ENCODE data around the gene PPARD.

The PPARD gene

DNA sequence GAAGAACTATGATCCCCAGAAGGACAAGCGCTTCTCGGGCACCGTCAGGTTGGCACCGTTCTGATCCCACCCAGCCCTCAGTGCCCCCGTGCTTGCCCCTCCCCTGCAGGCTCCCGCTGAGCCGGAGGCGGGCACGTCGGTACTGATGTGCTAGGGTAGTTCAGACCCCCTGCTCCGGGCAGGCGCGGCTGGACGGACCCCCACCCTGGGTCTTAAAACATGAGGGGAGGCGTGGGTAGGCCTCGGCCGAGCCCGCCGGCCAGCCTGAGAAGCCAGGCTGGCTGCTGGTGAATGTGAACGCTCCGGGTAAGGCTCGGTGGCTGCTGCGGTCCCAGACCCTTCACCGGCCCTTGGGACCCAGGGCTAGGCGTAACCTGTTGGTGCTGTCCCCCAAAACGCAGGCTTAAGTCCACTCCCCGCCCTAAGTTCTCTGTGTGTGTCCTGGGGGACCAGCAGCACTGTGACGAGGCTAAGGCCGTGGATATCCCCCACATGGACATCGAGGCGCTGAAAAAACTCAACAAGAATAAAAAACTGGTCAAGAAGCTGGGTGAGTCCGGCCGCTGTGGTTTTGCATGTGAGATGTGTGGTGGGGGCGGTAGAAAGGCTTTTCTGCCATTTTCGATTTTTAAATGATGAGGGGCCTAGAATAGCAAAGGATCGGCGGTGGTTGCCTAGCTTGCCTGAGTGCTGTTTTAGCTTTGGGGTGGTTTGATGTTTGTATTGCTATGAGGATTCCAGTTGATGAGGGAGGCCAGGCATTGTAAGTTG is 126.8 kb downstream of the PPARD start:
- TF ChIP-seq, protein P1, sequence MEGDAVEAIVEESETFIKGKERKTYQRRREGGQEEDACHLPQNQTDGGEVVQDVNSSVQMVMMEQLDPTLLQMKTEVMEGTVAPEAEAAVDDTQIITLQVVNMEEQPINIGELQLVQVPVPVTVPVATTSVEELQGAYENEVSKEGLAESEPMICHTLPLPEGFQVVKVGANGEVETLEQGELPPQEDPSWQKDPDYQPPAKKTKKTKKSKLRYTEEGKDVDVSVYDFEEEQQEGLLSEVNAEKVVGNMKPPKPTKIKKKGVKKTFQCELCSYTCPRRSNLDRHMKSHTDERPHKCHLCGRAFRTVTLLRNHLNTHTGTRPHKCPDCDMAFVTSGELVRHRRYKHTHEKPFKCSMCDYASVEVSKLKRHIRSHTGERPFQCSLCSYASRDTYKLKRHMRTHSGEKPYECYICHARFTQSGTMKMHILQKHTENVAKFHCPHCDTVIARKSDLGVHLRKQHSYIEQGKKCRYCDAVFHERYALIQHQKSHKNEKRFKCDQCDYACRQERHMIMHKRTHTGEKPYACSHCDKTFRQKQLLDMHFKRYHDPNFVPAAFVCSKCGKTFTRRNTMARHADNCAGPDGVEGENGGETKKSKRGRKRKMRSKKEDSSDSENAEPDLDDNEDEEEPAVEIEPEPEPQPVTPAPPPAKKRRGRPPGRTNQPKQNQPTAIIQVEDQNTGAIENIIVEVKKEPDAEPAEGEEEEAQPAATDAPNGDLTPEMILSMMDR (IDR thresholded peaks at IDR 0.05): no peak
- peaks cover 11% of the 10 kb centered on the region for H3K27me3 Mint-ChIP-seq (ENCODE audit: low read depth, poor library complexity)
- H3K9me3 Mint-ChIP-seq: no peaks in the 10 kb centered on the region
- peaks cover 42% of the 10 kb centered on the region for H3K4me1 Mint-ChIP-seq
- peak overlapping the region; percentile 100 for H3K27ac Mint-ChIP-seq
- no peak for DNase-seq
- H3K36me3 Mint-ChIP-seq (ENCODE audit: low read depth): peaks cover 60% of the 10 kb centered on the region
- peak overlapping the region; percentile 95 for H3K4me3 Mint-ChIP-seq

GRCh38 chr6:35469751-35470662 is 127.6 kb downstream of the PPARD start:
- TF ChIP-seq, protein P1 (IDR thresholded peaks at IDR 0.05): no peak
- Mint-ChIP-seq H3K9me3 (no peaks in the 10 kb centered on the region), H3K4me3 (peak overlapping the region; percentile 95), H3K27ac (peak overlapping the region; percentile 100), H3K27me3 (ENCODE audit: low read depth, poor library complexity) (peaks cover 11% of the 10 kb centered on the region), H3K4me1 (peaks cover 42% of the 10 kb centered on the region), H3K36me3 (ENCODE audit: low read depth) (peaks cover 56% of the 10 kb centered on the region)
- DNase-seq: no peak

GRCh38 chr6:35470663-35471120 is 128.3 kb downstream of the PPARD start:
- Mint-ChIP-seq H3K36me3 (ENCODE audit: low read depth) (peaks cover 52% of the 10 kb centered on the region), H3K27ac (peak overlapping the region; percentile 100)

GRCh38 chr6:35471836-35472345 is 129.5 kb downstream of the PPARD start:
- peak overlapping the region; percentile 100 for H3K27ac Mint-ChIP-seq
- DNase-seq: no peak
- peaks cover 47% of the 10 kb centered on the region for H3K4me1 Mint-ChIP-seq
- H3K36me3 Mint-ChIP-seq (ENCODE audit: low read depth): peaks cover 50% of the 10 kb centered on the region
- no peak overlapping the region for H3K4me3 Mint-ChIP-seq
- H3K27me3 Mint-ChIP-seq (ENCODE audit: low read depth, poor library complexity): peaks cover 11% of the 10 kb centered on the region
- H3K9me3 Mint-ChIP-seq: no peaks in the 10 kb centered on the region
- TF ChIP-seq, protein P1 (IDR thresholded peaks at IDR 0.05): no peak

More at GRCh38 chr6:35470663-35471120, 128.3 kb downstream of the PPARD start:
- H3K4me1 Mint-ChIP-seq: peaks cover 44% of the 10 kb centered on the region
- TF ChIP-seq, protein P1 (IDR thresholded peaks at IDR 0.05): no peak
- peak overlapping the region; percentile 95 for H3K4me3 Mint-ChIP-seq
- DNase-seq: no peak
- H3K27me3 Mint-ChIP-seq (ENCODE audit: low read depth, poor library complexity): peaks cover 11% of the 10 kb centered on the region
- H3K9me3 Mint-ChIP-seq: no peaks in the 10 kb centered on the region

- no peak overlapping the region for H3K4me3 Mint-ChIP-seq
- DNase-seq: no peak
- H3K4me1 Mint-ChIP-seq: peaks cover 47% of the 10 kb centered on the region
- H3K36me3 Mint-ChIP-seq (ENCODE audit: low read depth): peaks cover 57% of the 10 kb centered on the region
- H3K27me3 Mint-ChIP-seq (ENCODE audit: low read depth, poor library complexity): peaks cover 3% of the 10 kb centered on the region
- TF ChIP-seq, protein P1 (IDR thresholded peaks at IDR 0.05): no peak
- H3K27ac Mint-ChIP-seq: peak overlapping the region; percentile 97
- no peaks in the 10 kb centered on the region for H3K9me3 Mint-ChIP-seq
Observed at GRCh38 chr6:35473075-35473849, 130.9 kb downstream of the PPARD start.
